ENCODE data around the gene YKT6.

DNA sequence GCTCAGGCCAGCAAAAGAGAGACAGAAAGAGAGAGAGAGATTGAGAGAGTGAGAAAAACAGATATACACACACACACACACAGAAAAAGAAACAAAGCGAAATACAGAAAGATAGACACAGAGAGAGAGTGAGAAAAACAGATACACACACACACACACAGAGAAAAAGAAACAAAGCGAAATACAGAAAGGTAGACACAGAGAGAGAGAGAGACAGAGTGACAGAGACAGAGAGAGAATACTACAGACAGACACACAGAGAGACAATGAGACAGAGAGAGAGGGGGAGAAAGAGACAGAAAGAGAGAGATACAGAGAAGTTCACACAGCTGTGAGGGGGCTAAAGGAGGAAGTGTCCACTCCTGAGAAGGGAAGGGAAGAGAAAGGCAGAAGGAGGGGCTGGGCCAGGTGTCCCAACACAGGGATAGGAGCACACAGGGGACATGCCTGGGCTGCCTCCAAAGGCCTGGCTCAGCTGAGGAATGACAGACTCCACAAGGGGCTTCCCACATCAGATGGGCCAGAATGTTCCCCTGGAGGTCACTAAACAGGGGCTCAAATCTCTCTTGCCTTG, 15.8 kb upstream of the YKT6 start:
- TF ChIP-seq, protein P1, sequence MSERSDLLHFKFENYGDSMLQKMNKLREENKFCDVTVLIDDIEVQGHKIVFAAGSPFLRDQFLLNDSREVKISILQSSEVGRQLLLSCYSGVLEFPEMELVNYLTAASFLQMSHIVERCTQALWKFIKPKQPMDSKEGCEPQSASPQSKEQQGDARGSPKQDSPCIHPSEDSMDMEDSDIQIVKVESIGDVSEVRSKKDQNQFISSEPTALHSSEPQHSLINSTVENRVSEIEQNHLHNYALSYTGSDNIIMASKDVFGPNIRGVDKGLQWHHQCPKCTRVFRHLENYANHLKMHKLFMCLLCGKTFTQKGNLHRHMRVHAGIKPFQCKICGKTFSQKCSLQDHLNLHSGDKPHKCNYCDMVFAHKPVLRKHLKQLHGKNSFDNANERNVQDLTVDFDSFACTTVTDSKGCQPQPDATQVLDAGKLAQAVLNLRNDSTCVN (tag by site-specific recombination; optimal IDR thresholded peaks at IDR 0.05) = no peak
- no peak for TF ChIP-seq ZNF837 (tag by site-specific recombination; IDR thresholded peaks at IDR 0.05)
- TF ChIP-seq, protein P2, sequence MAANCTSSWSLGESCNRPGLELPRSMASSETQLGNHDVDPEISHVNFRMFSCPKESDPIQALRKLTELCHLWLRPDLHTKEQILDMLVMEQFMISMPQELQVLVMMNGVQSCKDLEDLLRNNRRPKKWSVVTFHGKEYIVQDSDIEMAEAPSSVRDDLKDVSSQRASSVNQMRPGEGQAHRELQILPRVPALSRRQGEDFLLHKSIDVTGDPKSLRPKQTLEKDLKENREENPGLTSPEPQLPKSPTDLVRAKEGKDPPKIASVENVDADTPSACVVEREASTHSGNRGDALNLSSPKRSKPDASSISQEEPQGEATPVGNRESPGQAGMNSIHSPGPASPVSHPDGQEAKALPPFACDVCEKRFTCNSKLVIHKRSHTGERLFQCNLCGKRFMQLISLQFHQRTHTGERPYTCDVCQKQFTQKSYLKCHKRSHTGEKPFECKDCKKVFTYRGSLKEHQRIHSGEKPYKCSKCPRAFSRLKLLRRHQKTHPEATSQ (tag by site-specific recombination; IDR thresholded peaks at IDR 0.05) = no peak
- no peak for TF ChIP-seq ZNF239 (tag by site-specific recombination; IDR thresholded peaks at IDR 0.05)
- TF ChIP-seq KLF8 (tag by site-specific recombination; IDR thresholded peaks at IDR 0.05) = no peak
- TF ChIP-seq, protein P3, sequence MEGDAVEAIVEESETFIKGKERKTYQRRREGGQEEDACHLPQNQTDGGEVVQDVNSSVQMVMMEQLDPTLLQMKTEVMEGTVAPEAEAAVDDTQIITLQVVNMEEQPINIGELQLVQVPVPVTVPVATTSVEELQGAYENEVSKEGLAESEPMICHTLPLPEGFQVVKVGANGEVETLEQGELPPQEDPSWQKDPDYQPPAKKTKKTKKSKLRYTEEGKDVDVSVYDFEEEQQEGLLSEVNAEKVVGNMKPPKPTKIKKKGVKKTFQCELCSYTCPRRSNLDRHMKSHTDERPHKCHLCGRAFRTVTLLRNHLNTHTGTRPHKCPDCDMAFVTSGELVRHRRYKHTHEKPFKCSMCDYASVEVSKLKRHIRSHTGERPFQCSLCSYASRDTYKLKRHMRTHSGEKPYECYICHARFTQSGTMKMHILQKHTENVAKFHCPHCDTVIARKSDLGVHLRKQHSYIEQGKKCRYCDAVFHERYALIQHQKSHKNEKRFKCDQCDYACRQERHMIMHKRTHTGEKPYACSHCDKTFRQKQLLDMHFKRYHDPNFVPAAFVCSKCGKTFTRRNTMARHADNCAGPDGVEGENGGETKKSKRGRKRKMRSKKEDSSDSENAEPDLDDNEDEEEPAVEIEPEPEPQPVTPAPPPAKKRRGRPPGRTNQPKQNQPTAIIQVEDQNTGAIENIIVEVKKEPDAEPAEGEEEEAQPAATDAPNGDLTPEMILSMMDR (tag by site-specific recombination; IDR thresholded peaks at IDR 0.05) = no peak
- no peak for TF ChIP-seq SALL2 (tag by site-specific recombination; IDR thresholded peaks at IDR 0.05; ENCODE audit: borderline replicate concordance)

Data from HEK293 (cell line).